Suppressor macrophage treated with lipopolysaccharide for 1 hour (primary cell): Measurements from ENCODE around the gene CCDC187.
"Not testable (repeated sequence)": the region's sequence is repeated elsewhere in the genome, so short reads cannot be mapped to it uniquely, and the experiment has no call there.

Experiments
- DNase-seq, 3 donors: peaks; one replicate each; pipeline ENCODE4 v3.0.0-alpha.2; 2020 to 2022

The CCDC187 gene

DNA sequence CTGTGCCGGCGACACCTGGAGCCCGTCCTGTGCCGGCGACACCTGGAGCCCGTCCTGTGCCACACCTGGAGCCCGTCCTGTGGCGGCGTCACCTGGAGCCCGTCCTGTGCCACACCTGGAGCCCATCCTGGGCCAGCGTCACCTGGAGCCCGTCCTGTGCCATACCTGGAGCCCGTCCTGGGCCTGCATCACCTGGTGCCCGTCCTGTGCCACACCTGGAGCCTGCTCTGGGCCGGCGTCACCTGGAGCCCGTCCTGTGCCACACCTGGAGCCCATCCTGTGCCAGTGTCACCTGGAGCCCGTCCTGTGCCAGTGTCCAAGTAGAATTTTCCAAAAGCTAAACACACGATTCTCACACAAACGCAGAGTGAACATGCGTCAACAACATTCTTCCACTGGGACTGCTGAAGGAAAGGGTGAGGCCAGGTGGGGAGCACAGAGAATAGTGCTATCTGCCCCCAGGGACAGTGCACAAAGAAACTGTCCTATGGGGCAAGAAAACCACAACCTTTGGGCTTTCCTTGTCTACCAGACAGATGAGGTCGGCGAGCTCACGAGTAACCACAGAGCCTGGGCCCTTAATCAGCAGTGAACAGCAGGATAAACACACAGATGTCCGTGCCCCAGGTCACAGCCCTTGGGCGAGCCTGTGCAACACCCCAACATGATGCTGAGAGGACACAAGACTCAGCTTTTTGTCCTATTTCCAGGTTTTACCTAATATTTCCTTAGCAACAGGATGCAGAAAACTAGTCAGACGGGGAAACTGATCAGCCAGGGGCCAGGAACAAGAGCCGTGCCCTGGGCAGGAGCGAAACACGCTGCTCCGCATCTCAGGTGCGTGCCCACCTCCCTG, 66.2 kb downstream of the CCDC187 start:
- DNase-seq = no peak

DNA sequence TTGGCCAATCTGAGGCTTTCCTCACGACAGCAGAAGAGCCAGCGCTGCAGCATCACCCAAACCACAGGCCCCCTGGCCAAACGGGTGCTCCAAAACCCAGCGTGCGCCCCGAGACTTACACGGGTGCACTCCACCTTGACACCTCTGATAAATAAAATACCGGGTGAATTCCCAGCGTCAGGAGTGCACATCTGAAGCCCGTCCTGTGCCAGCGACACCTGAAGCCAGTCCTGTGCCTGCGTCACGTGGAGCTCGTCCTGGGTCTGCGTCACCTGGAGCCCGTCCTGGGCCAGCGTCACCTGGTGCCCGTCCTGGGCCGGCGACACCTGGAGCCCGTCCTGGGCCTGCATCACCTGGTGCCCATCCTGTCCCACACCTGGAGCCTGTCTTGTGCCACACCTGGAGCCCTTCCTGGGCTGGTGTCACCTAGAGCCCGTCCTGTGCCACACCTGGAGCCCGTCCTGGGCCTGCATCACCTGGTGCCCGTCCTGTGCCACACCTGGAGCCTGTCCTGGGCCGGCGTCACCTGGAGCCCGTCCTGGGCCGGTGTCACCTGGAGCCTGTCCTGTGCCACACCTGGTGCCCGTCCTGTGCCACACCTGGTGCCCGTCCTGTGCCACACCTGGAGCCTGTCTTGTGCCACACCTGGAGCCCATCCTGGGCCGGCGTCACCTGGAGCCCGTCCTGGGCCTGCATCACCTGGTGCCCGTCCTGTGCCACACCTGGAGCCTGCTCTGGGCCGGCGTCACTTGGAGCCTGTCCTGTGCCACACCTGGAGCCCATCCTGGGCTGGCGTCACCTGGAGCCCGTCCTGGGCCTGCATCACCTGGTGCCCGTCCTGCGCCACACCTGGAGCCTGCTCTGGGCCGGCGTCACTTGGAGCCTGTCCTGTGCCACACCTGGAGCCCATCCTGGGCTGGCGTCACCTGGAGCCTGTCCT, 67.2 kb downstream of the CCDC187 start:
- not testable (repeated sequence) for DNase-seq

DNA sequence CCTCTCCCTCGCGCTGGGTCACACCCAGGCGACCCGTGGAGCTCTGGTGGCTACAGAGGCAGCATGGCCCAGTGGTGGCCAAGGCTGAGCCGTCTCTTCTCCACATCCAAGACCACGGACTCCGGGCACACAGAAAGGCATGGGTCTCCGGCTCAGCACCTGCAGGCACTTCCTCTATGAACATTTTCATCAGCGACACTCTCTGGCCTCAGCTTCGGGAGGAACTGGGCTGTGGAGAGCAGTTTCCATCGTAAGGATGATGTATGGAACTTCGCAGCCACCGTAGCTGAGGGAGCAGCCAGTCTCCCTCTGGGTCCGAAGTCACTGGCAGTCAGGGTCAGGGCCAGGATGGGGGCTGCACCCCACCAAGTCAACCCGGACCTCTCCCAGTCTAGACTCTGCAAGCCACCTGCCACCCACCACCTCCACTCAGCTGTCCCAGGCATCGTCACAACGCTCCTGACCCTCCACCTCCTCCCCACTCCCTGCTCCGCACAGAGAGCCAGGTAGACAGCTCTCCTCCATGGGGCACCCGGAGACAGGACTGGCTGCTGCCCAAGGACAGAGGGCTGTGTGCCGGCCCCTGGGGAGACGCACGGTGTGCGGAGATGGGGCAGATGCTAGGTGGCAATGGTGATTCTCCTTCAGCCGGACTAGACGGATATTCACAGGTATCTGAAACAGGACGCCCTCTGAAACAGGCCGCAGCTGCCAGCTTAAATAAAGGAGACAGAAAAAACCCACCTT, 68.0 kb downstream of the CCDC187 start:
- DNase-seq = no peak

DNA sequence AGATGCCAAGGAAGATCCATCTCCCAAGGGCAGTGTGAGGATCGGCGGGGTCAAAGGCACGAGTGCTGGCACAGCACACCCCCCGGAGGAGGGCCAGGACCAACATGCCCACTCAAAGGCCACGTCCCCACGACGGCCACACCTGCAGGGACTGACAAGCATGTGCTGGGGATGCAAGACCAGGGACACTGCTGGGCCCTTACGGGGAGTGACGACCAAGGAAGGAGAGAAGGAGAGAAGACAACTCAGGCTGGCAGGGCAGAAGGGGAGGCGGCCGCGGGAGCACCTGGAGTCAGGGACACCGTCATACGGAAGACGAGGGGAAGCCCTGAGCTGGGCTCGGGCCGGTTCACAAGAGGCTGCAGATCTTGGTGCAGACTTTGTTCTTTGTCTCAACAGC, 68.7 kb downstream of the CCDC187 start:
- DNase-seq = no peak

DNA sequence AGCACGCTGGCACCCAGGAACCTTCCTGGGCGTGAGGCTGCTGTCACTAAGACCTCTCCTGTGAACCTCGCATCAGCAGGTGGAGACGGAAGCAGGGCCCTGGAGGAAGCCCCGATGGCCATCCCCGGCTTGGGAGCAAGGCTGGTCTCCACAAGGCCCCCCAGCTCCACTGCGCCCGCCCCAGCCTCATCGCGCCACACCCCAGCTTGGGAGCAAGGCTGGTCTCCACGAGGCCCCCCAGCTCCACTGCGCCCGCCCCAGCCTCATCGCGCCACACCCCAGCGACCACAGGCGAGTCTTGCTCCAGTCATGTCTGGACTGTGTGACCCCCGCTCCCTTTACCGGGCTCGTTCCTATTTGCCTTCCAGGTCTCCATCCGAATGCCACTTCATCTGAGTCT, 69.3 kb downstream of the CCDC187 start:
- DNase-seq = no peak

DNA sequence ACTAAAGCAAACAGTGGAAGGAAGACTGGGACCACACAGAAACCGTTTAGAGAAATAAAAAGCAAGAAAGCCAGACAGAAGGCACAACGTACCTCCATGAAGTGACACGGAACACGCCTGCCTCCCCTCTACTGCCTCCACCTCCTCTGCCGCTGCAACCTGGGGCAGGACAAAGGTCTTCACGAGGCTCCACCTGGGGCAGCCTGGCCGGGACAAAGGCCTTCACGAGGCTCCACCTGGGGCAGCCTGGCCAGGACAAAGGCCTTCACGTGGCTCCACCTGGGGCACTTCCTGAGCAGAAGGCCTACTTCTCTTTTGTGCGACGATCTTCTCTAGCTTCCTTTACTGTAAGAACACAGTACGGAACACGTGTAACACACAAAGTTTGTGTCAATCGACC, 70.0 kb downstream of the CCDC187 start:
- DNase-seq = no peak

DNA sequence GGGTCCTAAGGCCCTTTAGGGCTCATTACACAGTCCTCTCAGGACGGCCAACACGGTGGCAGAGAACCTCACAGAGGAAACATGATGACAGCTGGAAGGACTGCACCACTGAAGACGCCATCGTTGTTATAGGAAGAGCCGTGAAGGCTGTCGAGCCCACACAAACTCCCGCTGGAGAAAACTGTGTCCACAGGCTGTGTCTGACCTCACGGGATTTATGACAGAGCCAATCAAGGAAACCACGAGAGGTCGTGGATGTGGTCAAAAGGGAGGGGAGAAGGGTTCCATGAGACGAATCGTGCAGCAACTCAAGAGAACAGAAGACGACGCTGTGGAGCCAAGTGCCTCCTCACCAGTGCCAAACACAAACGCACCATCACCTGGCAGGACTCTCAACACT, 70.5 kb downstream of the CCDC187 start:
- no peak for DNase-seq

DNA sequence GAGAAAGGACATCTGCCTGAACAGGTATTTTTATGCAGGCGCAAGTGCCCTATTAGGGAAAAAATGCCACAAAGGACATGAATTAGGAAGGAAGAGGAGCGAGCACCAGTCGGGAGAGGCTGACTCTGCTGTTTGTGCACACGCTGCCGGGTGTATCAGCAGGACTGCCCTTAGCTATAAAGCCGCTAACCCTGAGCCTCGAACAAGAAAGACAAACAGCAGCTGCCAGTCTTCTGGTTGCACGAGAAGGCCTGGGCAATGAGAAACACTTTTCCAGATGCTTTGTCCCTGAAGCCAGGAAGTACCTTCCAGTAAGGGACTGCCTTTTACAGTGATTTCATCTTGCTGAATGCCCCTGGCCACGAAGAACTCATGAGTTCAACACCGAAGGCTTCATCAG, 70.9 kb downstream of the CCDC187 start:
- no peak for DNase-seq

DNA sequence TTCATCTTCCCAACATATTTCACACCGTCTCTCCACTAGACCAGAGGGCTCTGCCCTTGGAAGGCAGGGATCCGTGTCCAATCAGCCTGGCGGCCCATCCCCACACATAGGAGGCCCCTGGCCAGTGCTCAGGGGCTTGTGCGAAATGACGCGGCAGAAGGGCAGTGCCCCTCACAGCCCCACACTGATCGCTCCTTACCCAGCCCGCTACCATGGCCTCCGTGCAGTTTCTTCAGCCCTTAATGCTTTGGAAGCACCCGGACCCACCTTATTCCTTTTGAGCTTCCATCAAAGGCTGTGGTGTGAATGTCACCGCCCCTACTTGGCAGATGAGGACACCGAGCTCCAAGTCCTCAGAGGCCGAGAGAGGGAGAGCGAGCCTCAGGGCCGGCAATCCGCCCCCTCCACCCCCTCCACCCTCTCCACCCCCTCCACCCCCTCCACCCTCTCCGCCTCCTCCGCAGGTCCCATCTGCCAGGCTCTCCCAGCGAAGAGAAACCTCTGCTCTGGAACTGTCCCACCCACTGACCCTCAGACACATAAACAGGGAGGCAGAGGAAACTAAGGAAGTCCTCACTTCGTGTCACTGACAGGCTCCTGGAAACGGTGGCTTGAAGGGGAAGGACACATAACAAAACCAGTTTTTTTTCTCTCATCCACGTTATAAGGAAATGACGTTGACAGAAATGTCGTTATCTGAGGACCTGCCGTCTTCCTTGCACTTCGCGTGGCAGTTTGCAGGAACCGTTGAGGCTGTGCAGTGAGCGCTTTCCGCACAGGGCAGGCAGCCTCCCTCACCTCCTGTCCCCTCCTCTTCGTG, 72.2 kb downstream of the CCDC187 start:
- peak; percentile 69 to 79 (median 70) for DNase-seq

DNA sequence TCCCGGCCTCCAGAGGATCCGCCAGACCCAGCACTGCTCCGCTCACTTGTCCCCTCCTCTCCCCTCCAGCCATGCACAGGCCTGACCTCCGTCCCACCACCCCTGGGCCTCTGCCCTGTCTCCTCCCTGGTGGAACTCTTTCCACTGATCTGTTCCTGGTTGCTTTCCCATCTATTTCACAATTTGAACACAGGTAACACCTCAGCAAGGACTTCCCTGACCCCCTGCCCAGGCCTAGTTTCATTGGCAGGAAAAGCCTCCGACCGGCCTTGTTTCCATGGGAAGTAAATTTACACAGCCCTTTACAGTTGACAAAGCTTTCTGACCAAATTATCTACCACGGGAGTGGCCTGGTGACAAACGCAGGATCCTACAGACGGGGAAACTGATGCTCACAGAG, 73.1 kb downstream of the CCDC187 start:
- no peak for DNase-seq

DNA sequence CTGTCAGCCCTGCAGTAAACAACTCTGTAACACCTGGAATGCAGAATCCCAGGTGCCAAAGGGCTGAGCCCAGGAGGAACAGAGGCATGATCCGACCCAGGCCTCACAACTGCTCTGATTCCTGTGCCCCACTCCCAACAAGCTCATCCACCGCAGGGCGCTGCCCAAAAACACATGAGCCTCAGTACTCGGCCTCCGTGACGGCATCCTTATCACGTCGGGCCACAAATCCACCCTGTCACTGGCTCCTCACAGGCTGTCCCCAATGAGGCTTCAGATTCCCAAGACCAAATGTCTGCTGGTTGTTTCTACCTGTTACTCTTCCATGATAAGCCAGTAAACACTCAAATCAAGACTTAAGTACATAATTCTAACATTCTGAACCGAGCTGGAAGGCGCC, 73.5 kb downstream of the CCDC187 start:
- DNase-seq = no peak

DNA sequence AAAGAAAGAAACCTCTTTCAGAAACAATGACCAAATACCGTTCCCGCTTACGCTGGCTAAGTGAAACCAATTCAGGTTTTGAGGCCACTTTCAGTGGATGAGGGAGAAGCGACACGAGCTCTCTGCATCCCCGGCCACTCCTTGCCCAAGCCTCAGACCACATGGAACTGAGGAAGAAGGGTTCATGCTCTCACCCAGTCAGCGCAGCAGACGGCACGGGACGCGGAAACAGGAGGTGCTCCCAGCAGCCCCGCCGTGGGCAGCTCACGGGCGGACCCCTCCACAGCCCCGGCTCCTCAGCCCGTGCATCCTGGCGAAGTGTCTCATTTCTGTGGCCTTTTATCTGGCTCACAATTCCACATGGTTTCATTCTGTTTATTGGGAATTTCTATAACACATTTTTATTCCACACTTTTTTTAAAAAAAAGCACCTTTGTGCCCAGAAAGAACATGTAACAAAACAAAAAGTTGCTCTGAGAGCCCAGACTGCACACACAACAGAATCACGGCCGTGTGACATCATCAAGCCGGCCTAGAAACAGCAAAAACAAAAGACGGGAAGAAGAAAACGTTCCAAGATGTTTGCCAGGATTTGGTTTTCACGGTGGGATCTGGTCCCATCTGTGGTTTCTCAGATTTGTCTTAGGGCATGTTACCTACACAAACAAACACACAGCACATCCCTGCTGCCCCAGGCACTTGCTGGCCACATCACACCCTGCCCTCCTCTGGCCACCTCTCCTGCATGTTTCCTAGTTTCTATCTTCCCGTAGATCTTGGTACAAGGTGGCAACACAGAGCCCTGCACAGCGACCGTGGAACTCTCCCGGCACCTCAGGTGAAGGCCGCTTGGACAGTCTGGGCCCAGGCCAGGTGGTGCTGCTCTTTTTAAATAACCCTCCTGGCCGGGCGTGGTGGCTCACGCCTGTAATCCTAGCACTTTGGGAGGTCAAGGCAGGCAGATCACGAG, 74.5 kb downstream of the CCDC187 start:
- DNase-seq = no peak

DNA sequence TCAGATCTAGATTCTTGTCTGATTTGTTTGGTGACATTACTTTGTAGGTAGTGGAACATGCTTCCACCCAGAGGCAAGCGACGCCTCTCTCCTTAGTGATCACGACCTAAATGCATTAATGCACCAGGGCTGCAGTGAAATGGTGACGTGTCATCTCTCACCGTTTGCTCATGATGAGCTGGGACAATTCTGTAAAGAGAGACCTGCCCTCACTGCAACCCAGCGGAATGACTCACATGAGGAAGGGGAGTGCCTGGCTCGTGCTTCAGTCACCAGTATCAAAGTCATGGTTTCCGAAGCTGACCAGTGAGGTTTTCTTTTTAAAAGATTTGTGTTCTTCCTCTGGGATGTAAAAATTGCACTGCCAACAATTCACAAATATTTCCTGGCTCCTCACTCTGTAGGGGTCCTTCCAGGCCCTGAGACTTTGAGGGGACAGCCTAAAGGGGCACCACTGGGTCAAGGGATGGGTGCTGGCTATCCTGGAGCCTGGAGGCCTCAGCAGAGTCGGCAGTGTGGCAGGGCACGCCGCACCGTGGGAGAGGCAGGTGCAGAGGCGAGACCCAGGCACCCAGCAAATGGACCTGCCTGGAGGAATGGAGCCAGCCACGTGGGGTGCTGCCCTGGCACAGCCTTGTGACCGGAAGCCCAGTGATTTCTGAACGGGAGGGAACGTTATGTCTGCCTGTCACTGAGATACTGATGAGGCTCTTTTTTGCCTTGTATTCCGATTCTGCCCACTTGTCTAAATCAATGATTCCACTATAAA, 75.6 kb downstream of the CCDC187 start:
- DNase-seq = peak; percentile 59 to 70 (median 59)

DNA sequence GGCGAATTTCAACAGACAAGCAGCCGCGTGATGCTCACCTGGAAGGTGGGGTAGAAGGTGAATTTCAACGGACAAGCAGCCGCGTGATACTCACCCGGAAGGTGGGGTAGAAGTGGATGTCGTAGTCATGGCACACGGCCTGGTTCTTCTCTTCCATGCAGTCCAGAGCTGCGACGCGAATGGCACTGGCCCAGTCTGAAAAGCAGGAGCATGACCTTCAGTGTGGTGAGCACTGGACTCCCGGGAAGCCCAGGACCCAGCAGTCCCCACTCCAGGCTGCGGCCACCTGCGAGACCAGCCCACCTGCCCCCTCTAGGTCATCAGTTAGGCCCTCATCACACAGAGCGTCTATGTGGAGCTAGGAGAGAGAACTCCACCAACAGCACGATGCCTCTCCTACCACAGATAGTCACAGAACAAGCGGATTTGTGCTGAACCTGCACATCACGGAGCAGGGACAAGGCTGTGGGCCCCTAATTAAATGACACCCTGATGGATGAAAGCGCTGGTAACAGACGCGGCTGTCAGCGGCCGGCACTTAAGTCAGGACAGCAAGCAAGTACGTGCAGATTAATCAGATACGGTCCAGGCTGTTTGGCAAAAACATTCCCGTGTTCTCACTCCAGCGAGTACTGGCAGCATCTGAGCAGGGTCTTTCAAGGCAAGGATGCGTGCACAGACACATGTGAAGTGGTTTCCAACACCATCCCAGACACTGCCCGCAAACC, 77.0 kb downstream of the CCDC187 start:
- no peak for DNase-seq

DNA sequence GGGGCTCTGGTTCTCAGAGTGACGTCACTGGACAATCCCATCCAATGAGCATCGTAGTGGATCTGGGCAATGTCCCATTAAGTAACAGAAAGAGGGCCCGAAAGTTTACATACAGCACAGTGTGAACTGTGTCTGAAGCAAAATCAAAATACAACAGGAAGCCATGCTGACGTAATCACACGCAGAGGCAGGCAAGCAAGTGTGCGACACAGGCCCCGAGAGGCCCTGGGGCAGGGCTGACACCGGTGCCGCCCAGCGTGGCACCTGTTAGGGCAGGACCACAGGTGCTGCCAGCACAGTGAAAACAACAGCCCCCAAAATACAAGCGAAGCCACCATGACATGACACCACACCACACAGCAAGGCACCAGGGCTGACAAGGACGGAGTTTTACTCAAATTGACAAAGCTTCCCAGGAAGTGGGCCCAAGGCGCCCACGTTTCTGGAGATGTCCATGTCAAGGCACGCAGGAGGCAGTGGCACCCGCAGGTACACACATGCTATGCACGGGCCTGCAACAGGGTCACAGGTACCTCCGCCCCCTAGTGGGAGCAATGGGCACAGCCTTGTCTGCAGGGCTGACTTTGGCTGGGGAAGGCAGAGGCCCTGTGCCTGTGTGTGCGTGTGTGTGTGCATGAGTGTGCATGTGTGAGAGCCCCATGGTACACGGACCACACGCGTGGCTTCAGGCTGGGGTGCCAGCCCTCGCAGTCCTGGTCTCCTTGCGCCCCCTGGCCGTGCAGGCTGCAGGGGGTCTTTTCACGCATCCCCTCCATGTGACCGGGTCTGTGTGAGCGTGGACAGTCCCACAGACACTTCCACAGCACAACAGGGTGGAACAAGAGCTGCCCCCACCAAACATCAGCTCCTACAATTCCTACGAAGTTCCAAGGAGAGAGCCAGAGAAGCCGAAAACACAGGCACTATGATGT, 77.9 kb downstream of the CCDC187 start:
- DNase-seq = peak; percentile 52 to 78 (median 61)

DNA sequence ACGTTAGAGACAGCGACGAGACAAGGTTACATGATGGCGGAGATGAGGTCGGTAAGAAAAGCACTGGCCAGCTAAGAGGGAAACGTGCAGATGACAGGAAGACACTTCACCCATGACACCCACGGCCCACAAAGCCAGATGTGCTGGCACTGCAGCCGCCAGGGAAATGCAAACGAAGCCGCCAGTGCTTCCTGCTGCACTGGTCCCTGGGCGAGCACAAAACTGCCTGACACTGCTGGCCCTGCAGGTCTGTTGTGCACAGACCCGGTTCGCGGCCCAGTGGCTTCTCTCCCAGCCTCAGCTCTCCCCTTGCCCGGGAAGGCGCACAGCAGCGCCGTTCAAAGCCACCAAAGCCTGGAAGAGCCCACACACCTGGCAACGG, 78.5 kb downstream of the CCDC187 start:
- DNase-seq = no peak

DNA sequence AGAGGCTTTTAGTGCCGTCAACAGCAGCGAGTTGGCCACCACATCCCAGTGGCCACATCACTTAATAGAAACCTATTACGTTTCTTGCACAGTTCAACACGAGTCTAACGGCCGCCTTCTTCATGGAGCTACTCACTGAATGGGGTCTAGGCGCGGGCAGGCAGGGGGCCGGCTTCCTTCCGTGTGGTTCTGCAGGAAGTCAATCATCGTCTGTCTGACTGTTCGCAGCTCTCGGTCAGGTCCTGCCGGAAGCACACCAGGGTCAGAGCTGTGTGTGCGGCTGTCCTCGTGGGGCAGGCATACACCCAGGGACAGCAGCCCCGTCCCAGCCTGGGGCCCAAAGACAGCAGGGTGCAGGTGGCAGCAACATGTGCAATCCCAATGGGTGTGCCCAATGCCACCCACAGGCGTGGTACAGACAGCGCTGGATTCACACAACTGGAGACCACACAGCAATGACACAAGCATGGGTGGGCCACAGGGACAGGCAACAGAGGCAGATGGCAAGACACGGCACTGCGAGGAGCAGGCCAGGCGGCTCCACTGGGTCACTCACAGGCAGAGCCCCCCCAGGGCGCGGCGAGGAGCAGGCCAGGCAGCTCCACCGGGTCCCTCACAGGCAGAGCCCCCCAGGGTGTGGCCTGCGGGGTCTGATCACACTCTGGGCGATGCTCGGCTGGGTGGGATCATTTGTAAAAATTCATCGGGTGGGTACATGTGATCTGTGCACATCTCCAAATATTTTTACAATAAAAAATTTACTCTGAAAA, 79.8 kb downstream of the CCDC187 start:
- no peak for DNase-seq

DNA sequence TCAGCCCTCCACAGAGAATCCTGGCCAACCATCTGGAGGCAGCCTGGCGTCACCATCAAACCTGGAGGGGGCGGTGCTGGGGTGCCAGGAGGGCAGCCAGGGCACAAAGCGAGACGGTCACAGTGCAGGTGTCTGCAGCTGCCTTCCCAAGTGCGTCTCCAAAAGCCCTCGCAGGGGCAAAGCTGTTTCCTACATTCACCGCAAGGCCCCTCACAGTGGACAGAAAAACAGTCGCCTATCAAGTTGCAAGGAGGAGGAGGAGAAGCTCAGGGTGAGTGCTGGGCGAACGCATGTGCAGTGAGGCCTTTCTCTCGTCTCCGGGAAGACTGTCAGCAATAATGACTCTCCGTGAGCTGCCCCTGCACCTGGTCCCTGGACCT, 81.0 kb downstream of the CCDC187 start:
- DNase-seq = no peak
